ENCODE results near the gene CDK5RAP2. TPM values are rescaled to one million over a fixed set of nuclear protein-coding genes. Genes with fewer than 3 reads are reported as not detected.
A peak's percentile ranks its signal among the peaks of the same experiment; 100 is the strongest.

CDK5RAP2 gene
- total RNA-seq, 1 experiment from 2014 or later: 48.4 TPM

DNA sequence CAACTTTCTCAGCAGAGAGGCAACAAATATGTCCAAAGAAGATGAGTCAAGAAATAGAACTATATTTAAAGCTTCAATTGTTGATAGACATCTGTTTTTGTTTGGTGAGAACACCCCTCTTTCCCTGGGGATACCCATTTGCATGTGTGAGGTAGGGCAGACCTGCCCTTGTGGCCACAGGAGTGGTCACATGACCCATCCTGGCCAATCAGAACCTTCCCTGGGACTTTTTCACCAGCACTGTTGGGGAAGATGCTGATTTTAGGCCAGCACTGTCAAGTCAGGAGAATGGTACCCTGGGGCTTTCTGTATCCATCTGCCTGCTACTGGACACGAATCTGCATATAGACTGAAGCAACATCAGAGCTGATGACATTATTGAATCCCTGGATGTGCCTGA is 211.2 kb downstream of the CDK5RAP2 start:
- Histone ChIP-seq H3K36me3 (ENCODE audit: insufficient read depth, low read length) (no peaks in the 10 kb centered on the region), H3K4me3 (ENCODE audit: low read length) (no peak overlapping the region)

DNA sequence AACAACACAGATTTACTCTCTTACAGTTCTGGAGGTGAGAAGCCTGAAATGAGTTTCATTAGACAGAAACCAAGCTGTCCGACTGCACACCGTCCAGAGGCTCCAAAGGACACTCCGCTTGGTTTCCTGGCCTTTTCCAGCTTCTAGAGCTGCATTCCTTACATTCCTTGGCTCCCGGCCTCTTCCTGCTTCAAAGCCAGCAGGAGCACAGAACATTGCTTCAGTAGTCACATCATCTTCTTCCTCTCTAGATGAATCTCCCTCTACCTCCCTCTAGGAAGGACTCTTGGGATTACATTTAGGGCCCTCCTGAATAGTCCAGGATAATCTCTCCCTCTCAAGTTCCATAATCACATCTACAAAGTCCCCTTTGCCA is 213.3 kb downstream of the CDK5RAP2 start:
- H3K79me2 ChIP-seq (ENCODE audit: low read length): no peaks in the 10 kb centered on the region
- no peak for DNase-seq
- no peaks in the 10 kb centered on the region for H3K27me3 ChIP-seq (ENCODE audit: low read length)
- peaks cover 6% of the 10 kb centered on the region for H3K4me1 ChIP-seq (ENCODE audit: low read length)
- H4K20me1 ChIP-seq (ENCODE audit: insufficient read depth, low read depth, low read length): no peaks in the 10 kb centered on the region
- no peak overlapping the region for H2AFZ ChIP-seq (ENCODE audit: low read length)
- H3K36me3 ChIP-seq (ENCODE audit: insufficient read depth, low read length): no peaks in the 10 kb centered on the region
- H3K9ac ChIP-seq (ENCODE audit: low read length): no peak overlapping the region
- H3K4me3 ChIP-seq (ENCODE audit: low read length): no peak overlapping the region
- H3K9me3 ChIP-seq (ENCODE audit: low read length): no peaks in the 10 kb centered on the region
- H3K4me2 ChIP-seq (ENCODE audit: low read depth, low read length, poor library complexity, severe bottlenecking): no peak overlapping the region
- H3K9me2 ChIP-seq (replicated peaks; ENCODE audit: insufficient read depth, low read length): no peaks in the 10 kb centered on the region
- no peak overlapping the region for H3K27ac ChIP-seq (ENCODE audit: low read length)

More for the DNA sequence above, 211.2 kb downstream of the CDK5RAP2 start:
- H3K27ac ChIP-seq (ENCODE audit: low read length): no peak overlapping the region
- H2AFZ ChIP-seq (ENCODE audit: low read length): no peak overlapping the region
- no peaks in the 10 kb centered on the region for H4K20me1 ChIP-seq (ENCODE audit: insufficient read depth, low read depth, low read length)
- no peak overlapping the region for H3K9ac ChIP-seq (ENCODE audit: low read length)
- peak; percentile 57 for DNase-seq
- H3K9me2 ChIP-seq (replicated peaks; ENCODE audit: insufficient read depth, low read length): no peaks in the 10 kb centered on the region
- H3K4me2 ChIP-seq (ENCODE audit: low read depth, low read length, poor library complexity, severe bottlenecking): no peak overlapping the region
- H3K9me3 ChIP-seq (ENCODE audit: low read length): no peaks in the 10 kb centered on the region
- H3K79me2 ChIP-seq (ENCODE audit: low read length): no peaks in the 10 kb centered on the region
- H3K4me1 ChIP-seq (ENCODE audit: low read length): peaks cover 6% of the 10 kb centered on the region
- no peaks in the 10 kb centered on the region for H3K27me3 ChIP-seq (ENCODE audit: low read length)

DNA sequence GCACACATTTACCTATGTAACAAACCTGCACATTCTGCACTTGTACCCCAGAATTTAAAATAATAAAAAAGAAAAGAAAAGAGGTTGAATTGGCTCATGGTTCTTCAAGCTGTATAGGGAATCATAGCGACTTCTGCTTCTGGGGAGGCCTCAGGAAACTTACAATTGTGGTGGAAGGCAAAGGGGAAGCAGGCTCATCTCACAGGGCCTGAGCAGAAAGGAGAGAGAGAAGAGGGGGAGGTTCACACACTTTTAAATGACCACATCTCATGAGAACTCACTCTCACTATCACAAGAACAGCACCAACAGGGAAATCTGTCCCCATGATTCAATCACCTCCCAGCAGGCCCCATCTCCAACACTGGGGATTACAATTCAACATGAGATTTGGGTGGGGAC is 214.6 kb downstream of the CDK5RAP2 start:
- H3K27me3 ChIP-seq (ENCODE audit: low read length): no peaks in the 10 kb centered on the region
- H3K27ac ChIP-seq (ENCODE audit: low read length): no peak overlapping the region
- H3K4me3 ChIP-seq (ENCODE audit: low read length): no peak overlapping the region
- no peak overlapping the region for H3K4me2 ChIP-seq (ENCODE audit: low read depth, low read length, poor library complexity, severe bottlenecking)
- H3K9ac ChIP-seq (ENCODE audit: low read length): no peak overlapping the region
- H2AFZ ChIP-seq (ENCODE audit: low read length): no peak overlapping the region
- H4K20me1 ChIP-seq (ENCODE audit: insufficient read depth, low read depth, low read length): no peaks in the 10 kb centered on the region
- no peak for DNase-seq
- H3K79me2 ChIP-seq (ENCODE audit: low read length): no peaks in the 10 kb centered on the region
- no peaks in the 10 kb centered on the region for H3K4me1 ChIP-seq (ENCODE audit: low read length)
- no peaks in the 10 kb centered on the region for H3K36me3 ChIP-seq (ENCODE audit: insufficient read depth, low read length)
- no peaks in the 10 kb centered on the region for H3K9me2 ChIP-seq (replicated peaks; ENCODE audit: insufficient read depth, low read length)
- no peaks in the 10 kb centered on the region for H3K9me3 ChIP-seq (ENCODE audit: low read length)

DNA sequence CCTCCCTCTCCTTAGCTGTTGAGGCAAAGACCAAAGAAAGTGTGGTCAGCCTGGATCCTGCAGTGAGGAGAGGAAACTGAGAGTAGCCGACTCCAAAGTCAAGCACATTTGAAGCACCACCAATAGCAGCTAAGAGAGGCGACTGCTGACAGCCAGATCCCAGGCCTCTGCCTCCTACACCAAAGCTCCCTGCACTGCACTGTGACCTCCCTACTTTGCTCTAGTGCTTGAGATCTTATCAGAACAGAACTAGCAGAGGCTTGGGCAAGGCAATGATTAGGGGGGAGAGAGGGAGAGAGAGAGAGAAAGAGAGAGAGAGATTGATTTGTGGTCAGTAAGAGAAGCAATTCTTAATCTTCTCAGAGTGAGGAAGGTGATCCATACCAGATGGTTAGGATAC is 216.3 kb downstream of the CDK5RAP2 start:
- no peak overlapping the region for H3K9ac ChIP-seq (ENCODE audit: low read length)
- H3K27me3 ChIP-seq (ENCODE audit: low read length): no peaks in the 10 kb centered on the region
- H4K20me1 ChIP-seq (ENCODE audit: insufficient read depth, low read depth, low read length): no peaks in the 10 kb centered on the region
- H3K4me3 ChIP-seq (ENCODE audit: low read length): no peak overlapping the region
- no peak overlapping the region for H3K27ac ChIP-seq (ENCODE audit: low read length)
- H3K36me3 ChIP-seq (ENCODE audit: insufficient read depth, low read length): no peaks in the 10 kb centered on the region
- no peak overlapping the region for H2AFZ ChIP-seq (ENCODE audit: low read length)
- H3K4me2 ChIP-seq (ENCODE audit: low read depth, low read length, poor library complexity, severe bottlenecking): no peak overlapping the region
- H3K4me1 ChIP-seq (ENCODE audit: low read length): no peaks in the 10 kb centered on the region
- no peak for DNase-seq
- no peaks in the 10 kb centered on the region for H3K79me2 ChIP-seq (ENCODE audit: low read length)
- H3K9me2 ChIP-seq (replicated peaks; ENCODE audit: insufficient read depth, low read length): no peaks in the 10 kb centered on the region
- no peaks in the 10 kb centered on the region for H3K9me3 ChIP-seq (ENCODE audit: low read length)

DNA sequence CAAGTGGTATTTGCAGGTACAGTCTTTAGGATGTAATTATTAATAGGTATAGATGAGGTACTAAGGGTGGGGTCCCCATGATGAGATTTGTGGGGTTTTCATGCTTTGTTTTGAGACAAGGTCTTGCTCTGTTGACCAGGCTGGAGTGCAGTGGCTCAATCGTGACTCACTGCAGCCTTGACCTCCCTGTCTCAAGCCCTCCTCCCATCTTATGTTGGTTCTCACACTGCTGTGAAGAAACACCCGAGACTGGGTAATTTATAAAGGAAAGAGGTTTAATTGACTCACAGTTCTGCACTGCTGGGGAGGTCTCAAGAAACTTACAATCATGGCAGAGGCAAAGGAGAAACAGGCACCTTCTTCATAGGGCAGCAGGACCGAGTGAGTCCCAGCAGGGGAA is 217.5 kb downstream of the CDK5RAP2 start:
- no peaks in the 10 kb centered on the region for H3K27me3 ChIP-seq (ENCODE audit: low read length)
- DNase-seq: no peak
- H3K79me2 ChIP-seq (ENCODE audit: low read length): no peaks in the 10 kb centered on the region
- no peaks in the 10 kb centered on the region for H3K36me3 ChIP-seq (ENCODE audit: insufficient read depth, low read length)
- H4K20me1 ChIP-seq (ENCODE audit: insufficient read depth, low read depth, low read length): no peaks in the 10 kb centered on the region
- H3K4me1 ChIP-seq (ENCODE audit: low read length): no peaks in the 10 kb centered on the region
- H2AFZ ChIP-seq (ENCODE audit: low read length): no peak overlapping the region
- H3K9me3 ChIP-seq (ENCODE audit: low read length): no peaks in the 10 kb centered on the region
- H3K4me2 ChIP-seq (ENCODE audit: low read depth, low read length, poor library complexity, severe bottlenecking): no peak overlapping the region
- H3K4me3 ChIP-seq (ENCODE audit: low read length): no peak overlapping the region
- H3K9me2 ChIP-seq (replicated peaks; ENCODE audit: insufficient read depth, low read length): no peaks in the 10 kb centered on the region
- H3K9ac ChIP-seq (ENCODE audit: low read length): no peak overlapping the region
- no peak overlapping the region for H3K27ac ChIP-seq (ENCODE audit: low read length)

DNA sequence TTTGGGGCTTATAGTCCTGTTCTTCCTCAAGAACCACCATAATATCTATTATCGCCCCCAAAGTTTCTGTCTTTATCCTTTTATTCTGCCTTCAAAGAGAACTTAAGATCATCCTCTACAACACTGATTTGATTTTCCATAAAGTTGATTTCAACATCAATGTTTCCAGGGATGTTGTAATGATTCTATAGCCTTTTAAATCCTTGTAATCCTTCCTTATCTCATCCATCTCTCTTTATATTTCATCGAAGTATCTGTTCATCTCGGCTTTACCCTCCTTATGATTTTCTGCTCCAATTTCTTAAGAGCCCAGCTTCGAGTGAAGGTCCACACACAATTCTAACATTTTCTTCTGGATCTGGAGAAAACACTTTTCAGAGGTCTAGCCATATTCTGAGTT is 218.4 kb downstream of the CDK5RAP2 start:
- Histone ChIP-seq H3K27me3 (ENCODE audit: low read length) (no peaks in the 10 kb centered on the region), H3K4me1 (ENCODE audit: low read length) (no peaks in the 10 kb centered on the region), H4K20me1 (ENCODE audit: insufficient read depth, low read depth, low read length) (no peaks in the 10 kb centered on the region), H3K79me2 (ENCODE audit: low read length) (no peaks in the 10 kb centered on the region), H3K9me3 (ENCODE audit: low read length) (no peaks in the 10 kb centered on the region), H2AFZ (ENCODE audit: low read length) (no peak overlapping the region), H3K9me2 (replicated peaks; ENCODE audit: insufficient read depth, low read length) (no peaks in the 10 kb centered on the region), H3K4me2 (ENCODE audit: low read depth, low read length, poor library complexity, severe bottlenecking) (no peak overlapping the region), H3K9ac (ENCODE audit: low read length) (no peak overlapping the region), H3K27ac (ENCODE audit: low read length) (no peak overlapping the region), H3K36me3 (ENCODE audit: insufficient read depth, low read length) (no peaks in the 10 kb centered on the region), H3K4me3 (ENCODE audit: low read length) (no peak overlapping the region)
- DNase-seq: no peak

DNA sequence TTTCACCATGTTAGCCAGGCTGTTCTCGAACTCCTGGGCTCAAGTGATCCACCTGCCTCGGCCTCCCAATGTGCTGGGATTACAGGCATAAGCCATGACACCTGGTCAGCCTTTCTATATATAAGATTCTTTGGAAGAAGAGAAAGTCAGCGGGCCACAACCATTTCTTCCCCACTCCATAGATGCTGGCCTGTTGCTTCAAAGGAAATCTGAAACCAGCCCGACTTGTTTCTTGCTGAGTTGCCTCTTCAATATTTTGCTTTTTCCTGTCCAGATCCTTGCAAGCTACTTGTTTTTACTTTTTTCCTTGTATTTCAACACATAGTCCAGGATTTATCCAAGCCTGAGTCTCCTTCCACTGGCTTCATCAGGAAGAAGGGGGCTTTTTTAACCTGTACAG is 219.5 kb downstream of the CDK5RAP2 start:
- H3K4me1 ChIP-seq (ENCODE audit: low read length): no peaks in the 10 kb centered on the region
- no peaks in the 10 kb centered on the region for H4K20me1 ChIP-seq (ENCODE audit: insufficient read depth, low read depth, low read length)
- H3K9me3 ChIP-seq (ENCODE audit: low read length): no peaks in the 10 kb centered on the region
- no peak overlapping the region for H2AFZ ChIP-seq (ENCODE audit: low read length)
- no peak overlapping the region for H3K9ac ChIP-seq (ENCODE audit: low read length)
- no peaks in the 10 kb centered on the region for H3K9me2 ChIP-seq (replicated peaks; ENCODE audit: insufficient read depth, low read length)
- no peaks in the 10 kb centered on the region for H3K36me3 ChIP-seq (ENCODE audit: insufficient read depth, low read length)
- H3K79me2 ChIP-seq (ENCODE audit: low read length): no peaks in the 10 kb centered on the region
- no peak for DNase-seq
- H3K4me3 ChIP-seq (ENCODE audit: low read length): no peak overlapping the region
- no peak overlapping the region for H3K27ac ChIP-seq (ENCODE audit: low read length)
- H3K27me3 ChIP-seq (ENCODE audit: low read length): no peaks in the 10 kb centered on the region
- H3K4me2 ChIP-seq (ENCODE audit: low read depth, low read length, poor library complexity, severe bottlenecking): no peak overlapping the region

DNA sequence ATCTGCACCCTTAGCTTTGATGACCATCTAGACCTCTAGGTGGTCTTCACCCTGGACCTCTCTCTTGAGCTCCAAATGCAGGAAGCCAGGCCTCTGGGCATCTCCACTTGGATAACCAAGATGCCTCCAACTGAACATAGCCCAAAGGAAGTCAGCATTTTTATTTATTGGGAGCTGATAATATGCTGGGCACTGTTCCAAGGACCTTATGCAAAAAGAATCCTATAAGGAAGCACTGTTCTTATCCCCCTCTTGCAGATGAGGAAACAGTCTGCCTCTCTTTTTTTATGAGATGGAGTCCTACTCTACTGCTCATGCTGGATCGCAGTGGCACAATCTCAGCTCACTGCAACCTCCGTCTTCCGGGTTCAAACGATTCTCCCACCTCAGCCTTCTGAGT is 219.9 kb downstream of the CDK5RAP2 start:
- Histone ChIP-seq H3K27ac (ENCODE audit: low read length) (no peak overlapping the region), H3K36me3 (ENCODE audit: insufficient read depth, low read length) (no peaks in the 10 kb centered on the region), H3K4me2 (ENCODE audit: low read depth, low read length, poor library complexity, severe bottlenecking) (no peak overlapping the region), H3K4me1 (ENCODE audit: low read length) (no peaks in the 10 kb centered on the region), H3K4me3 (ENCODE audit: low read length) (no peak overlapping the region), H3K79me2 (ENCODE audit: low read length) (no peaks in the 10 kb centered on the region), H3K27me3 (ENCODE audit: low read length) (no peaks in the 10 kb centered on the region), H3K9me3 (ENCODE audit: low read length) (no peaks in the 10 kb centered on the region), H2AFZ (ENCODE audit: low read length) (no peak overlapping the region), H3K9ac (ENCODE audit: low read length) (no peak overlapping the region), H4K20me1 (ENCODE audit: insufficient read depth, low read depth, low read length) (no peaks in the 10 kb centered on the region), H3K9me2 (replicated peaks; ENCODE audit: insufficient read depth, low read length) (no peaks in the 10 kb centered on the region)
- DNase-seq: no peak

DNA sequence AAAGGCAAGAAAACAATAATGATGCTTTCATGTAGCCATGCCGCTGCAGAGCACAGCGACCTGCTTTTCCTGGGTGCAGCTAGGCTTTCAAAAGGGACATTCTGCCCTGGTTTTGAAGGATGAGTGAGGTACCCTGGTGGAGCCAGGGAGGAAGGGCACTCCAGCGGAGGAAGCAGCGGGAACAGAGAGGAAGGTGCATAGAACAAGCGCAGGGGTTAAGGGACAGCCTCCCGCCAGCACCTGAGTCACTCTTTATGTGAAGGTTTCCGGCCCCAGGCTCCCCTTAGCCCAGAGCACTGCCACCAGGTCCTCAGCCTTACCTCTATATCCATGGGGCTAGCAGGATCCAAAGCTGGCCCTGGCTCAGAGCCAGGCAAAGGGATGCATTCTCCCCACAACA is 221.1 kb downstream of the CDK5RAP2 start:
- Histone ChIP-seq H3K4me1 (ENCODE audit: low read length) (no peaks in the 10 kb centered on the region), H3K27me3 (ENCODE audit: low read length) (no peaks in the 10 kb centered on the region), H3K36me3 (ENCODE audit: insufficient read depth, low read length) (no peaks in the 10 kb centered on the region), H4K20me1 (ENCODE audit: insufficient read depth, low read depth, low read length) (no peaks in the 10 kb centered on the region), H3K9ac (ENCODE audit: low read length) (no peak overlapping the region), H3K79me2 (ENCODE audit: low read length) (no peaks in the 10 kb centered on the region), H3K27ac (ENCODE audit: low read length) (no peak overlapping the region), H2AFZ (ENCODE audit: low read length) (no peak overlapping the region), H3K4me3 (ENCODE audit: low read length) (no peak overlapping the region), H3K4me2 (ENCODE audit: low read depth, low read length, poor library complexity, severe bottlenecking) (no peak overlapping the region), H3K9me3 (ENCODE audit: low read length) (no peaks in the 10 kb centered on the region), H3K9me2 (replicated peaks; ENCODE audit: insufficient read depth, low read length) (no peaks in the 10 kb centered on the region)
- DNase-seq: no peak
